ENCODE measurements around the gene TMEM217. TPM values are rescaled to one million over a fixed set of nuclear protein-coding genes. Genes with fewer than 3 reads are reported as not detected.
A peak's percentile ranks its signal among the peaks of the same experiment; 100 is the strongest.
"Not testable (repeated sequence)": the region's sequence is repeated elsewhere in the genome, so short reads cannot be mapped to it uniquely, and the experiment has no call there.

The TMEM217 gene
- total RNA-seq, 2 experiments from 2014 or later: 0.81 to 0.95 TPM

DNA sequence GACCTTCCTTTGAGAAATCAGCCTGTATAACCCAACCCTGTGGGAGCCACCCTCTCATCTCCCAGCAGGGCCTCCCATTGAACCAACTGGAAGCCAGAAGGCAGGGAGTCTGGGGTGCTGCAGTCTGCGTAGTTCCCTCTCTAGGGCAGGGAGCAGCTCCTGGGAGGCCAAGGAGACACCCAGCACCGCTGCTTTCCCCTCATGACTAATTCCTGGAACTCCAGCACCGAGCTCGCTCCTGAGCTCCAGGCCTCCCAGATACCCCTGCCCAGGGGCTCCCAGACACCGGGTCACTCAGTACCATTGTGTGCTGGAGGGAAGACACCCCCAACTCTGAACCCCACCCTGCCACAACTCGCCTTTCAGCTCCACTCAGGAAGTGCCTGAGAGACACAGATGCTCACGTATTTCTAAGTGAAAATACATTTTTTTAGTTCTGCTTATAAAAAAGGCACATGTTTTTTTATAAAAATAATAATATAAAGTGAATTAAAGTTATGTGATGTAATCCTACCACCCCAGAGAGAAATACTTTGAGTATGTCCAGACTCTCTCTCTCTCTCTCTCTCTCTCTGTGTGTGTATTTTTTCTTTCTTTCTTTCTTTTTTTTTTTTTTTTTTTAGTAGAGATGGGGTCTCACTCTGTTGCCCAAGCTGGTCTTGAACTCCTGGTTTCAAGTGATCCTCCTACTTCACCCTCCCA, 70.5 kb downstream of the TMEM217 start:
- CTCF ChIA-PET: interaction anchor here (0.8 to 3.2 kb wide), 10 partner anchors 10 to 168 kb away, joined by 3 to 16 read pairs (median 6); no protein-coding TSS in a partner anchor
- intact Hi-C loops (cut with micrococcal nuclease): no loop called here
- peak overlapping the region; percentile 84 for H3K27ac Mint-ChIP-seq
- H3K27me3 Mint-ChIP-seq (ENCODE audit: low read depth): no peaks in the 10 kb centered on the region
- H3K4me3 Mint-ChIP-seq: peak overlapping the region; percentile 34
- peaks cover 4% of the 10 kb centered on the region for H3K36me3 Mint-ChIP-seq (ENCODE audit: low read depth)
- H3K9me3 Mint-ChIP-seq: no peaks in the 10 kb centered on the region
- no peak for DNase-seq
- peaks cover 71% of the 10 kb centered on the region for H3K4me1 Mint-ChIP-seq (ENCODE audit: low read depth)

DNA sequence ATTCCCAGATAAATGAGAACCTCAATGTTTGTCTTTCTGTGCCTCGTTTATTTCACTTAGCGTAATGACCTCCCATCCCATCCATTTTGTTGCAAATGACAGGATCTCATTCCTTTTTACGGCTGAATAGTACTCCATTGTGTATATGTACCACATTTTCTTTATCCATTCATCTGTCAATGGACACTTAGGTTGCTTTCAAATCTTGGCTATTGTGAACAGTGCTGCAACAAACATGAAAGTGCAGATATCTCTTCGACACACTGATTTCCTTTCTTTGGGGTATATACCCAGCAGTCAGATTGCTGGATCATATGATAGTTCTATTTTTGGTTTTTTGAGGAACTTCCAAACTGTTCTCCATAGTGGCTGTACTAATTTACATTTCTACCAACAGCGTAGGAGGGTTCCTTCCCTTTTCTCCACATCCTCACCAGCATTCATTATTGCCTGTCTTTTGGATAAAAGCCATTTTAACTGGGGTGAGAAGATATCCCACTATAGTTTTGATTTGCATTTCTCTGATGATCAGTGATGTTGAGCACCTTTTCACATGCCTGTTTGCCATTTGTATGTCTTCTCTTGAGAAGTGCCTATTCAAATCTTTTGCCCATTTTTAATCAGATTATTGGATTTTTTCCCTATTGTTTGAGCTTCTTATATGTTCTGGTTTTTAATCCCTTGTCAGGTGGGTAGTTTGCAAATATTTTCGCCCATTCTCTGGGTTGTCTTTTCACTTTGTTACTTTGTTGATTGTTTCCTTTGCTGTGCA, 71.8 kb downstream of the TMEM217 start:
- intact Hi-C loops (cut with micrococcal nuclease); DNase-seq; H3K27me3 Mint-ChIP-seq (ENCODE audit: low read depth); H3K36me3 Mint-ChIP-seq (ENCODE audit: low read depth); H3K9me3 Mint-ChIP-seq; H3K4me3 Mint-ChIP-seq: not testable (repeated sequence)
- CTCF ChIA-PET: interaction anchor here (1.3 to 3.2 kb wide), 5 partner anchors 12 to 24 kb away, joined by 4 to 16 read pairs (median 7); no protein-coding TSS in a partner anchor
- Mint-ChIP-seq H3K27ac (peak overlapping the region; percentile 59), H3K4me1 (ENCODE audit: low read depth) (peaks cover 68% of the 10 kb centered on the region)

DNA sequence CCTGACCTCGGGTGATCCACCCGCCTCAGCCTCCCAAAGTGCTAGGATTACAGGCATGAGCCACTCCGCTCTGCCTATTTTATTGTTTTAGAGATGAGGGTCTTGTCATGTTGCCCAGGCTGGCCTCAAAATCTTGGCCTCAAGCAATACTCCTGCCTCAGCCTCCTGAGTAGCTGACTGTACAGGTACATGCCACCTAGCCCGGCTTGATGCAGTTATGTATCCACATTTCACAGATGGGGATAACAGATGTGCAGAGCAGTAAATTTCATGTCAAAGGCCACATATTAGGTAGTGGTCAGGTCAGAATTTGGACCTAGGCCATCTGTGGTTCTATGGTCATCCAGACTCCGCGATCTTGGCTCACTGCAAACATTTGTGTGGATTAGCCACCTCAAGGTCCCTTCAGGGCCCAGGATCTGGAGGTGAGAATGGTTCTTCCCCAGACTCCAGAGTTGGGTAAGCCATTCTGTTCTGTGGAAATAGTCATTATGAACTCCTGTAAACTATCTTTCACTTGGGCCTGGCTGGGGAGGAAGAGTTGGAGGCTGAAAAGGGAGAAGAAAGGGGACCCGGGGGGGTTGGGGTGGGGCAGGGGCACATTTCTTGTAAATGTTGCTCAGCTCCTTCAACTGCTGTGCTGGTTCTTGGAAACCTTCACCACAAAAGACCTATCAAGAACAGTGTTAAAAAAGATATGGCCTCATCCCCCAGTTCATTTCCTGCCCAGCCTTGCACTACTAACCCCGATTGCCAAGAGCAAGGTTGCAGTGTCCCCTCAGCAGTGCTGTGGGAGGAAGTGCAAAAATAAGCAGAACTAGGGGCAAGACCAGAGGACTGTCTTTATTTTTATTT, 75.0 kb downstream of the TMEM217 start:
- Mint-ChIP-seq H3K27ac (peak overlapping the region; percentile 95), H3K9me3 (no peaks in the 10 kb centered on the region), H3K27me3 (ENCODE audit: low read depth) (no peaks in the 10 kb centered on the region), H3K4me3 (peak overlapping the region; percentile 34), H3K4me1 (ENCODE audit: low read depth) (peaks cover 59% of the 10 kb centered on the region), H3K36me3 (ENCODE audit: low read depth) (peaks cover 4% of the 10 kb centered on the region)
- intact Hi-C loops (cut with micrococcal nuclease): loop anchor here (1.0 kb wide), 4 partner anchors 9 to 132 kb away; no protein-coding TSS in a partner anchor
- peak; percentile 83 for DNase-seq
- CTCF ChIA-PET: interaction anchor here (0.9 to 2.4 kb wide), 12 partner anchors 9 to 585 kb away, joined by 3 to 7 read pairs (median 4); no protein-coding TSS in a partner anchor

DNA sequence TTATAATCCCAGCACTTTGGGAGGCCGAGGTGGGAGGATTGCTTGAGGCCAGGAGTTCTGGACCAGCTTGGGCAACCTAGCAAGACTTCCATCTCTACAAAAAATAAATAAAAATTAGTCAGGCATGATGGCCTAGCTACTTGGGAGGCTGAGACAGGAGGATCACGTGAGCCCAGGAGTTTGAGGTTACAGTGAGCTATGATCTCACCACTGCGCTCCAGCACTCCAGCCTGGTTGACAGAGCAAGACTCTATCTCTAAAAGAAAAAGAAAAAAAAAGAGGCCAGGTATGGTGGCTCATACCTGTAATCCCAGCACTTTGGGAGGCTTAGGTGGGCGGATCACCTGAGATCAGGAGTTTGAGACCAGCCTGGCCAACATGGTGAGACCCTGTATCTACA, 77.3 kb downstream of the TMEM217 start:
- CTCF ChIA-PET: interaction anchor here (0.7 to 2.8 kb wide), 10 partner anchors 28 to 170 kb away, joined by 3 to 11 read pairs (median 5); no protein-coding TSS in a partner anchor
- H3K9me3 Mint-ChIP-seq; intact Hi-C loops (cut with micrococcal nuclease); DNase-seq; H3K27me3 Mint-ChIP-seq (ENCODE audit: low read depth); H3K4me3 Mint-ChIP-seq; H3K36me3 Mint-ChIP-seq (ENCODE audit: low read depth): not testable (repeated sequence)
- Mint-ChIP-seq H3K27ac (peak overlapping the region; percentile 41), H3K4me1 (ENCODE audit: low read depth) (peaks cover 56% of the 10 kb centered on the region)

DNA sequence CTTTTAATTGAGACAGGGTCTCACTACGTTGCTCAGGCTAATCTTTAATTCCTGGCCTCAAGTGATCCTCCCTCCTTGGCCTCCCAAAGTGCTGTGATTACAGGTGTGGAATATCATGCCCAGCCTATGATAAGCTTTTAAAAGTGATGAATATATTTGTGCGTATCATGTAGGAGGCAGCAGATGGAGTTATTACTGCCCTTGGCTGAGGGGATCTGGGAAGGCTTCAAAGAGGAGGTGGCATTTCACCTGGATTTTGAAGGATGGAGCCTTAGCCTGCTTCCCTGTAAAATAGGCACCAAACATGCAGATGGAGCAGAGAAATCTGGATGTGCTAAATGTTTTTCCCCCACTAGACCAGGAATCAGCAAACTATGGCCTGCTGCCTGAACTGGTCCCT, 77.9 kb downstream of the TMEM217 start:
- Mint-ChIP-seq H3K9me3 (no peaks in the 10 kb centered on the region), H3K4me1 (ENCODE audit: low read depth) (peaks cover 58% of the 10 kb centered on the region), H3K27ac (peak overlapping the region; percentile 30), H3K36me3 (ENCODE audit: low read depth) (peaks cover 14% of the 10 kb centered on the region), H3K27me3 (ENCODE audit: low read depth) (no peaks in the 10 kb centered on the region), H3K4me3 (no peak overlapping the region)
- intact Hi-C loops (cut with micrococcal nuclease): no loop called here
- no peak for DNase-seq
- CTCF ChIA-PET: interaction anchor here (1.0 to 2.8 kb wide), 6 partner anchors 30 to 162 kb away, joined by 3 to 11 read pairs (median 6); no protein-coding TSS in a partner anchor

DNA sequence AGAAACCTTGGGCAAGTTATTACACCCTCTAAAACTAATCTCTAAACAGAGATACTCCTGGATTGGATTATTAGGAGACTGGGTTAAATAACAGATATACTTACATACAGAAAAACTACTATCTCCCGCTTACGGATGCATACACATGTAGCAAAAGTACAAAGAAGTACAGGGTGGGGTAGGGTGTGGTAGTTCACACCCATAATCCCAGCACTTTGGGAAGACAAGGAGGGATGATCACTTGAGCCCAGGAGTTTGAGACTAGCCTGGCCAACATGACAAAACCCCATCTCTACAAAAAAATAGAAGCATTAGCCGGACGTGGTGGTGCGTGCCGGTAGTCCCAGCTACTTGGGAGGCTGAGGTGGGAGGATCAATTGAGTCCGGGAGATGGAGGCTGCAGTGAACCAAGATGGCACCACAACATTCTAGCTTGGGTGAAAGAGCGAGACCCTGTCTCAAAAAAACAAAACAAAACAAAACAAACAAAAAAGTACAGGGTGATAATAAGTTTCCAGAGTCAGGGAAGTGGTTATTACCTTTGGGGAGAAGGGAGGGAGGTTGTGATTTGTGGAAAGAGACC, 79.9 kb downstream of the TMEM217 start:
- Mint-ChIP-seq H3K4me1 (ENCODE audit: low read depth) (peaks cover 66% of the 10 kb centered on the region), H3K4me3 (no peak overlapping the region), H3K27ac (no peak overlapping the region), H3K36me3 (ENCODE audit: low read depth) (peaks cover 34% of the 10 kb centered on the region), H3K27me3 (ENCODE audit: low read depth) (no peaks in the 10 kb centered on the region), H3K9me3 (no peaks in the 10 kb centered on the region)
- intact Hi-C loops (cut with micrococcal nuclease): no loop called here
- CTCF ChIA-PET: interaction anchor here (0.9 to 12.2 kb wide), 6 partner anchors 9 to 158 kb away, joined by 3 to 265 read pairs (median 6); no protein-coding TSS in a partner anchor
- DNase-seq: no peak

DNA sequence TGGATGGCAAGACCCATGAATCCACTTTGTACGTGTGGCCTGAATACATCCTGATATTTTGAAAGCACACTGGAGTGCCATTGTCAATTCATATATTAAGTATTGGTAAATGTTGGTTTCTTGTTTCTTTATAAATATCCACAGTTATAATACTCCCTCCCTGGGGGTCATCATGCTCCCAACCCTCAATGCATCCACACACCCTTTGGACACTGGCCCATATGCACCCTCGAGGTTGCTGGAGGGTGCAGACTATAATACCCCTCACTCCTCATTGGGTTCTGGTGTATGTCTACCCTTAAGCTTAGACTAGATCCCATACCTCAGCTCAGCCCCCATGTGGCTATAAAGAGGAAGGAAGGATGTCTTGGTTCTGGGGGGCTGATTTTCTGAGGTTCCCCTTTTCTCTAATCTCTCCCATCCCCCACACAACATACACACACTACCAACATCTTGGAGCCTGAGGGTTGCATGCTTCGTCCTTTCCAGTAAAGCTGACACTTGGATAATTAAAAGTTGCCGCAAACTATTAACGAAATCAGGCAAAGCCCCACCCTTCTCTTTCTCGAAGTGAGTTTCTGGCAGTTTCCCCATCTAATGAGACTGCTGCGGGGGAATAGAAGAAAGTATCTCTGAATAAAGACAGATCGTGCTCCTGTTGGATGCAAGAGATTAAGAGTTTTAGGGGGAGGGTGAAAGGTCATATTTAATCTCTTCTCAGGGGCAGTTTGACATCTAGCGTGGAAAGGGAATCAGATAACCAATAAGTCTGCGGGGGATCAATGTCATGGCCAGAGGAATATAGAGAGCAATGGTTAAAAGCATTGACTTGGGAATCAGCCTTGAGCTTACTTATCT, 80.6 kb downstream of the TMEM217 start:
- Mint-ChIP-seq H3K27me3 (ENCODE audit: low read depth) (no peaks in the 10 kb centered on the region), H3K4me1 (ENCODE audit: low read depth) (peaks cover 67% of the 10 kb centered on the region), H3K36me3 (ENCODE audit: low read depth) (peaks cover 42% of the 10 kb centered on the region), H3K9me3 (no peaks in the 10 kb centered on the region), H3K4me3 (no peak overlapping the region), H3K27ac (peak overlapping the region; percentile 48)
- CTCF ChIA-PET: interaction anchor here (1.1 to 12.2 kb wide), 6 partner anchors 10 to 153 kb away, joined by 3 to 265 read pairs (median 7); no protein-coding TSS in a partner anchor
- DNase-seq: no peak
- intact Hi-C loops (cut with micrococcal nuclease): no loop called here

DNA sequence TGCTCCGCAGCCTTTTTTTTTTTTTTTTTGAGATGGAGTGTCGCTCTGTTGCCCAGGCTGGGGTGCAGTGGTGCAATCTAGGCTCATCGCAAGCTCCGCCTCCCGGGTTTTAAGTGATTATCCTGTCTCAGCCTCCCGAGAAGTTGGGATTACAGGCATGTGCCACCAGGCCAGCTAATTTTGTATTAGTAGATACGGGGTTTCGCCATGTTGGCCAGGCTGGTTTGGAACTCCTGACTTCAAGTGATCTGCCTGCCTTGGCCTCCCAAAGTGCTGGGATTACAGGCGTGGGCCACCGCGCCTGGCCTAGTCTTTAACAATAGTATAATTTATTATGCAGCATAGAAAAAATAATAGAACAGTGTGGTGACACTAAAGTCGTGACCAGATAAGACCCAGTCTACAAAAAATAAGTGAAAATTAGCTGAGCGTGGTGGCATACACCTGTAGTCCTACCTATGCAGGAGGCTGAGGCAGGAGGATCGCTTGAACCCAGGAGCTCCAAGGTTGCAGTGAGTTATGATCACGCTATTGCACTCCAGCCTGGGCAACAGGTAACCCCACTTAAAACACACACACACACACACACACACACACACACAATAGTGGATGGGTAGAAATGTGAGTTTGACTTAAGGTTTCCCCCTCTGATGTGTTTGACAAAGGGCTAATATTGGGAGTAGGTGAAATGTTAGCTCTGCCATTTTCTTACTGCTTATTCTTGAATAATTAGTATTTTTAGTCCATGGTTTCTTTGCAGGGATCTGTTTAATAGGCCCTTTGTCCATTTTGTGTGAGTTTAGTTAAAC, 81.5 kb downstream of the TMEM217 start:
- intact Hi-C loops (cut with micrococcal nuclease): no loop called here
- no peak overlapping the region for H3K4me3 Mint-ChIP-seq

DNA sequence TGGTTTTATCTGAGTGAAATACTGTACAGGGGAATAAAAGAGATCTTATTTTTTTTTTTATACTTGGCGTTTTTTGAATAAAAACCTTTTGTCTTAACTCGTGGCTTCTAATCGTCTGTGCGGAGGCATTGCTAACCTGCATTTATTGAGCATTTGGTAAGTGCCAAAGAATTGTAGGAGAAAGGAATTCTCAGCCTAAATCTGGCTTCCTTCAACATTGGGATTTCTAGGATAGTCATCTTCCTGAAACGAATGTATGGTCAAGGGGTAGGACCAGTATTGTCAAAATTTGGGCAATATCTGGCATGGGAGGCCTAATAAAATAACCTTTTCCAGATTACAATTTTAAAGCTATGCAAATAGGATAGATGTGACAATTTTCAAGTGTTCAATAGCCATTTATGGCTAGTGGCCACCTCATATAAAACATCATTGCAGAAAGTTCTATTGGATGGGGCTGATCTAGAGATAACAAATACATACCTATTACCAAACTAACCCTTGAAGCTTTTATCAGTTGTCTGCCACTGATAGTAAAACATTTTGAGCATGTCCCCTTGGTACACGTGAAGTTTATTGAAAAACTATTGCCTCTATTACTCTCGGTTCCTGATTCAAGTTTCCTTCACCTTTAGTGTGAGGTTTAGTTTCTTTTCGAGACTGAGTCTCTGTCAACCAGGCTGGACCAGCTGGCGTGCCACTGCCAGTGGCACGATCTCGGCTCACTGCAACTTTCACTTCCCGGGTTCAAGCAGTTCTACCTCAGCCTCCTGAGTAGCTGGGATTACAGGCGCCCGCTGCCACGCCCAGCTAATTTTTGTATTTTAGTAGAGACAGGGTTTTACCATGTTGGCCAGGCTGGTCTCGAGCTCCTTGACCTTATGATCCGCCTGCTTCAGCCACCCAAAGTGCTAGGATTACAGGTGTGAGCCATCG, 82.3 kb downstream of the TMEM217 start:
- Mint-ChIP-seq H3K27me3 (ENCODE audit: low read depth) (no peaks in the 10 kb centered on the region), H3K4me1 (ENCODE audit: low read depth) (peaks cover 58% of the 10 kb centered on the region), H3K9me3 (no peaks in the 10 kb centered on the region), H3K4me3 (peak overlapping the region; percentile 80), H3K36me3 (ENCODE audit: low read depth) (peaks cover 59% of the 10 kb centered on the region), H3K27ac (peak overlapping the region; percentile 90)
- CTCF ChIA-PET: interaction anchor here (0.8 to 12.2 kb wide), 5 partner anchors 15 to 151 kb away, joined by 5 to 265 read pairs (median 173); no protein-coding TSS in a partner anchor
- intact Hi-C loops (cut with micrococcal nuclease): no loop called here
- DNase-seq: peak; percentile 56

More for the DNA sequence above, 81.5 kb downstream of the TMEM217 start:
- CTCF ChIA-PET: interaction anchor here (1.1 to 12.2 kb wide), 6 partner anchors 11 to 152 kb away, joined by 3 to 265 read pairs (median 91); no protein-coding TSS in a partner anchor
- H3K4me1 Mint-ChIP-seq (ENCODE audit: low read depth): peaks cover 63% of the 10 kb centered on the region
- H3K9me3 Mint-ChIP-seq: no peaks in the 10 kb centered on the region
- peaks cover 50% of the 10 kb centered on the region for H3K36me3 Mint-ChIP-seq (ENCODE audit: low read depth)
- peak overlapping the region; percentile 90 for H3K27ac Mint-ChIP-seq
- no peaks in the 10 kb centered on the region for H3K27me3 Mint-ChIP-seq (ENCODE audit: low read depth)
- no peak for DNase-seq

Measured in activated naive CD4-positive, alpha-beta T cell treated with anti-CD3 and anti-CD28 coated beads for 36 hours (primary cell).